Femur (tissue), 1 donor: ENCODE results near the gene PNMA8B.
"Not testable (repeated sequence)": the region's sequence is repeated elsewhere in the genome, so short reads cannot be mapped to it uniquely, and the experiment has no call there.

Experiments
- DNase-seq: peaks from one replicate; pipeline ENCODE4 v3.0.0-alpha.2; 2017

Gene PNMA8B

DNA sequence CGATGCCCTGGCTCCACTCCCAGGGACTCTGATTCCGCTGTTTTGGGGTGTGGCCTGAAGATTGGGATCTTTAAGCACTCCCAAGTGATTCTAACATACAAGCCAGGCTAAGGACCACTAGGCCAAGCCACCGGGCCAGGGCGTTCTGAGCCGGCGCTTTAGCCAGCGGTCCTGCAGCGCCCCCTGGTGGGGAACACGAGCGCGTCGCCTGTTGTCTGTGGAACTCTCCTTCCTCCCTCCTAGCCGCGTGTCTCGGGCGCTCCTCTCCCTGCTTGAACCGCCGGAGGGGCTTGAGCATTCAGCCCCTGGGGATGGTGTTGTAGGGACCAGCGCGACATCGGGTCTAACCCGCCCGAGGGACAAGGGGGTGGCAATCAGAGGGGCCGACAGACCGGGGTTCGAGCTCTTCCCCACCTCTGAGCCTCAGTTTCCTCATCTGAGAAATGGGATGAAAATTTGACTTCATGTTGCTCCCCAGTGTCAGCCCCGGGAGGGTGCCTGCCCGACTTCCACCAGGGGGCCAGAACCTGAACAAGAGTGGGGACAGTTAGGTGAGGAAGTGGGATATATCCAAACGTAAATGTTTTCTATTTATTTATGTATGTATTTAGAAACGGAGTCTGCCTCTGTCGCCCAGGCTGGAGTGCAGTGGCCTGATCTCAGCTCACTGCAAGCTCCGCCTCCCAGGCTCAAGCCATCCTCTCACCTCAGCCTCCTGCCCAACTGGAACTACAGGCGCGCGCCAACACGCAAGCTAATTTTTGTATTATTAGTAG is 18.0 kb upstream of the PNMA8B start:
- peak; percentile 90 for DNase-seq

GRCh38 chr19:46511237-46511636 is 15.6 kb upstream of the PNMA8B start:
- DNase-seq, result no peak

- DNase-seq, result no peak
Measured at GRCh38 chr19:46508206-46508605, 12.5 kb upstream of the PNMA8B start.

GRCh38 chr19:46503848-46504453 is 8.3 kb upstream of the PNMA8B start:
- no peak for DNase-seq

- no peak for DNase-seq
Measured at GRCh38 chr19:46502891-46503290, 7.2 kb upstream of the PNMA8B start.

GRCh38 chr19:46499692-46500091 is 4.0 kb upstream of the PNMA8B start:
- DNase-seq, result no peak

DNA sequence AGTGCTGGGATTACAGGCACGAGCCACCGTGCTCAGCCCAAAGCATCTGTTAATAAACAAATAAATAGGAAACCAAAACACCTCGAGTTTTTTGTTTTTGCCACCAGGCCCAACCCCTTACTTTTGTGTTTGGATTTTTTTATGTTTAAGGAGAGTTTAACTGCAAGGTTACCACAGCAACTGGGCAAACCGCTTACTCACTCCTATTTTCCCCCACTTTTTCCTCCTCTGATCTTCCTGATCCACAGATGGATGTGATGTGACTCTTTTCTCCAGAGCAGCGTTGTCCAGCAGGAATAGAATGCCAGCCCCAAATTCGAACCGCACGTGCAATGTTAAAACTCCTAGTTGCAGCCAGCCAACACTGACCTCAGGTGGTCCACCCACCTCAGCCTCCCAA is 2.1 kb upstream of the PNMA8B start:
- DNase-seq, result no peak

DNA sequence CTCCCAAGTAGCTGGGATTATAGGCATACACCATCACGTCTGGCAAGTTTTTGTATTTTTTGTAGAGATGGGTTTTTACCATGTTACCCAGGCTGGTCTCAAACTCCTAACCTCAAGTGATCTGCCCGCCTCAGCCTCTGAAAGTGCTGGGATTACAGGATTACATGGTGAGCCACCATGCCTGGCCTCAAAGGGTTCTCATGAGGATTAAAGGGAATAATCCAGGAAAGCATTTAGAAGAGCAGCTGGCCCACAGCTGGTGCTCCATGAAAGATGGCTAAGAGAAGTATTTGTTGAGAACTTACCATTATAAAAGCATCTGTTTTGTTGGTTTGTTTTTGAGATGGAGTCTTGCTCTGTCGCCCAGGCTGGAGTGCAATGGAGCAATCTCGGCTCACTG is 1.2 kb upstream of the PNMA8B start:
- DNase-seq, result not testable (repeated sequence)

- no peak for DNase-seq
Measured at GRCh38 chr19:46496304-46496703, 637 bp upstream of the PNMA8B start.

- no peak for DNase-seq
Measured at GRCh38 chr19:46494941-46495785, 504 bp downstream of the PNMA8B start.

DNA sequence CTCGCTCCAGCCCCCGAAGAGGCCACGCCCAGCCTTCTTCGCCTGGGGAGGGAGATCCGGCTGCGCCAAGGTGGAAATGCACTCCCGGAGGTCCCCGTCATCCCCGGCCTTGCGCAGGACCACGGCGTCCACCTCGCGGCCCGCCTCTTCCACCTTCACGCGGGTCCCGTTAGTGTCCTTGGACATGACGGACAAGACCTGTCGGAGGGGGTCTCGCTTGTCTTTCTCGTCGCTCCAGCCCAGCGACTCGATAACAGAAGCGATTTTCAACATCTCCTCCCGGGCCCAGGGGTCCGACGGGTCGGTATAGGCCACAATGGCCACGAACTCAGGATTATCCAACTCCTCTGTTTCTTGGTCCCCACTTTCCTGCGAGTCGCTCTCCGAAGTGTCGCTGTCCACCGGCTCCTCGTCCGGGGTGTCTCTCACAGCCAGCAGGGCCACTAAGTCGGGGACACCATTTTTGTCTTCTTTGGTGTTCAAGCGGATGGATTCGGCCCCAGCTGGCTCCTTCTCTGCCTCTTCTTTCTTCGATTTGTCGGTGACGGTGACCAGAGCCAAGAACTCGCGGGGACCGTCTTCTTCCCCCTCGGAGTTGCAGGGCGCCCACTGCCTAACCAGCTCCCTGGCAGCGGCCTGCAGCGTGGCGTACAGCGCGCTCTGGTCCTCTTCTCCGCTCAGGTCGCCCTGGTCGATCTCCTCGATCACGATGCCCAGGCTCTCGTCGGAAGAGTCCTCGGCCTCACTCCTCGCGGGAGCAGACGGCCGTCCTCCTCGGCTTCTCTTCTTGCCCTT is 1.3 kb downstream of the PNMA8B start:
- DNase-seq, result no peak

GRCh38 chr19:46493236-46494145 is 2.2 kb downstream of the PNMA8B start:
- DNase-seq, result no peak

- no peak for DNase-seq
Measured at GRCh38 chr19:46492841-46493235, 2.8 kb downstream of the PNMA8B start.

DNA sequence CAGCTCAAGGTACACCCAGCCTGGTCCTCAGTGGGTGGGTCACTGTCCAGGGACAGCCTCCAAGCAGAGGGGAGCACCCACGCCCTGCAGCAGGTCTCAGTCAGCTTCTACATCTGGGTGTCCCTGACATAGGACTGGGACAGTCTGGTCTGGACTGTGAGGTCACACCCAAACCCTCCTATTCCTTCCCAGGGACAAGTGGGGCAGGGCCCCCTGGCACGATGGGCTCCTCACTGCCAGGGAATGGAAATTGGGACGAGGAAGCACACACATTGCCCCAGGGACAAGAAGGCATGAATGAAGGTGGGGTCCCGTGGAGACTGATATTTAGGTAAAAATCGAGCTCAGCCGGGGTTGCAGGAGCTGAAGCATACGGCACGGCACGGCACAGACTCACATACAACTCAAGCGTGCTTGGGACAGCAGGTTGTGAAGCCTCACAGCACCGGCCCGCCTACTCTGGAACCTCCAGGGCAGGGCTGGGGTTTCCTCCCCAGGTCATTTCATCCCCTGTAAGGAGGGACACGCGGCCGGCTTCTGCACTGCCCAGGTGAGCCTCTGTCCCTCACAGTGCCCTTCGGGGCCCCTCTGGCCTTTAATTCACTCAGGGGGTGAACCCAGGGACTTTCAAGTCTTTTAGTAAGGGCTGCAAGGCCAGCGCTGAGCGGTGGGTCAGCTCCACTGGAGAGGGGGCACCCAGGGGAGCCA is 3.5 kb downstream of the PNMA8B start:
- DNase-seq, result no peak

- no peak for DNase-seq
Measured at GRCh38 chr19:46490774-46491173, 4.9 kb downstream of the PNMA8B start.

- no peak for DNase-seq
Measured at GRCh38 chr19:46489445-46490272, 6.0 kb downstream of the PNMA8B start.

DNA sequence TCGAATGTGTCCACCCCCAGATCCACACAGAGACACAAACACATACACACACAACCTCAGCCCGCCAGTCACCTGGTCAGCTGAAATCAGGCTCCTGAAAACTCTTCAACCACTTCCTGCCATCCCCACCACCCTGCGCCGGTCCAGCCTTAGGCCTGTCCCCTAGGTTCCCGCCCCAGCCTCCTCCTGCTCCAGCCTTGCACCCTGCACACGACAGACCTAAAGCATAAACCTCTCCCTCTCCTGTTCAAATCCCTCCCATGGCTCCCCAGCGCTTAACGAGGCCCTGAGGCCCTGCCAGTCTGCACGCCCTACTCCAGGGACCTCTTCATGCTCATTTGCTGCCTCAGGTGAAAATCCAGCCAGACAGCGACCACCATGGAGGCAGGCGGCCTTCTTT is 7.1 kb downstream of the PNMA8B start:
- no peak for DNase-seq

- peak; percentile 90 for DNase-seq
Measured at GRCh38 chr19:46487802-46488445, 7.7 kb downstream of the PNMA8B start.

GRCh38 chr19:46487178-46487801 is 8.4 kb downstream of the PNMA8B start:
- no peak for DNase-seq
